DND-41 (cell line): ENCODE measurements around the gene APLF.

ENCODE experiments used
- ATAC-seq: fragments of 200-7000 bp; cut with Tn5 transposase; 3 replicates; pipeline ENCODE4 v1.9.1; 2021; ENCODE audit warnings: low read depth; ENCODE audit not compliant: insufficient read depth
- DNase-seq: peaks from one replicate; pipeline ENCODE4 v3.0.0-alpha.2; 2020
- H2AFZ ChIP-seq: 2 replicates; pipeline ENCODE4 v1.6.0; 2012; ENCODE audit warnings: low read depth, low read length
- H3K27ac ChIP-seq: 2 replicates; pipeline ENCODE4 v1.5.1; 2012; ENCODE audit warnings: low read length, inconsistent platforms
- H3K27me3 ChIP-seq: fragments of 200-600 bp; sonication (generic); 2 replicates; pipeline ENCODE4 v1.6.0; 2012; ENCODE audit warnings: low read length, mild to moderate bottlenecking, inconsistent platforms; ENCODE audit not compliant: insufficient read depth, poor library complexity
- H3K36me3 ChIP-seq: 2 replicates; pipeline ENCODE4 v1.5.1; 2012; ENCODE audit warnings: low read length, inconsistent platforms; ENCODE audit not compliant: insufficient read depth
- H3K4me1 ChIP-seq: 2 replicates; pipeline ENCODE4 v1.5.1; 2012; ENCODE audit warnings: mild to moderate bottlenecking, low read length; ENCODE audit not compliant: insufficient read depth
- H3K4me2 ChIP-seq: 2 replicates; pipeline ENCODE4 v1.6.0; 2012; ENCODE audit warnings: mild to moderate bottlenecking, moderate library complexity, low read length, inconsistent platforms; ENCODE audit not compliant: insufficient read depth
- H3K4me3 ChIP-seq, 2 experiments: fragments of 200-600 bp in 1 of 2; shearing (Covaris generic) in 1 of 2; 2 replicates each; pipeline ENCODE4 v1.5.1; 2012 to 2016; ENCODE audit warnings: inconsistent platforms in 2 of 2, low read length in 2 of 2, mild to moderate bottlenecking in 2 of 2, low read depth in 1 of 2, moderate library complexity in 1 of 2
- H3K79me2 ChIP-seq: 2 replicates; pipeline ENCODE4 v1.6.0; 2012; ENCODE audit warnings: low read length, inconsistent platforms; ENCODE audit not compliant: insufficient read depth
- H3K9ac ChIP-seq: 2 replicates; pipeline ENCODE4 v1.6.0; 2012; ENCODE audit warnings: low read depth, mild to moderate bottlenecking, inconsistent platforms, low read length, moderate library complexity
- H3K9me3 ChIP-seq: 2 replicates; pipeline ENCODE4 v1.5.1; 2012; ENCODE audit warnings: low read length, moderate library complexity, mild to moderate bottlenecking, inconsistent platforms; ENCODE audit not compliant: insufficient read depth, severe bottlenecking
- H4K20me1 ChIP-seq: 2 replicates; pipeline ENCODE4 v1.6.0; 2012; ENCODE audit warnings: low read length; ENCODE audit not compliant: insufficient read depth
- EZH2 ChIP-seq: IDR thresholded peaks from 3 replicates; pipeline ENCODE4 v1.6.1; 2012; ENCODE audit warnings: borderline replicate concordance, low read depth, mild to moderate bottlenecking, moderate library complexity, low read length, inconsistent platforms; ENCODE audit not compliant: severe bottlenecking
- TF ChIP-seq, protein P1 (sequence below): IDR thresholded peaks from 2 replicates; pipeline ENCODE4 v1.5.1; 2012; ENCODE audit warnings: borderline replicate concordance, low read length, moderate library complexity, mild to moderate bottlenecking; ENCODE audit not compliant: poor library complexity, severe bottlenecking; ENCODE audit errors: extremely low read depth

The APLF gene

DNA sequence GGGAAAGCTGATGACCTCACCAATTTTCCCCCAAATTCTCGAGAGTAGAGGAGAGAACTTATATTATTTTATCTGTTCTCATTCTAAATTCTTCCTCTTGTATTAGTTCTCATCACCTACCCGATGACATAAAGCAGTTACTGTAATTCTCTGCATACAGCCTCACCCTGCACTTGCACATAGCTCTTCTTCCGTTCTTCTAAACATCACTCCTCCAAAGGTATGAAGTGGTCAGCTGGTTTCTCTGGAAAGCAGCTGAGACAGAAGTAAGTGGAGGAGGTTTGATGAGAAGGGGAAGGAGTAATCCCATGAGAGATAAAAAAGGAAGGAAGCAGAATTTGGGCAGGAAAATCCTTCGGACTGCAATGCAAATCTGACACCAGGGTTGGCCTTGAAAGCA lies 39.3 kb upstream of the APLF start:
- Histone ChIP-seq H3K9me3 (no peaks in the 10 kb centered on the region), H3K9ac (no peak overlapping the region), H3K27me3 (no peaks in the 10 kb centered on the region), H3K4me3 (no peak overlapping the region), H2AFZ (no peak overlapping the region), H3K4me2 (no peak overlapping the region), H3K4me1 (no peaks in the 10 kb centered on the region; the same call in 1 of the 2 replicates), H3K36me3 (no peaks in the 10 kb centered on the region), H4K20me1 (no peaks in the 10 kb centered on the region), H3K79me2 (no peaks in the 10 kb centered on the region), H3K27ac (no peak overlapping the region)
- DNase-seq = no peak
- TF ChIP-seq EZH2 = no peak
- TF ChIP-seq, protein P1, sequence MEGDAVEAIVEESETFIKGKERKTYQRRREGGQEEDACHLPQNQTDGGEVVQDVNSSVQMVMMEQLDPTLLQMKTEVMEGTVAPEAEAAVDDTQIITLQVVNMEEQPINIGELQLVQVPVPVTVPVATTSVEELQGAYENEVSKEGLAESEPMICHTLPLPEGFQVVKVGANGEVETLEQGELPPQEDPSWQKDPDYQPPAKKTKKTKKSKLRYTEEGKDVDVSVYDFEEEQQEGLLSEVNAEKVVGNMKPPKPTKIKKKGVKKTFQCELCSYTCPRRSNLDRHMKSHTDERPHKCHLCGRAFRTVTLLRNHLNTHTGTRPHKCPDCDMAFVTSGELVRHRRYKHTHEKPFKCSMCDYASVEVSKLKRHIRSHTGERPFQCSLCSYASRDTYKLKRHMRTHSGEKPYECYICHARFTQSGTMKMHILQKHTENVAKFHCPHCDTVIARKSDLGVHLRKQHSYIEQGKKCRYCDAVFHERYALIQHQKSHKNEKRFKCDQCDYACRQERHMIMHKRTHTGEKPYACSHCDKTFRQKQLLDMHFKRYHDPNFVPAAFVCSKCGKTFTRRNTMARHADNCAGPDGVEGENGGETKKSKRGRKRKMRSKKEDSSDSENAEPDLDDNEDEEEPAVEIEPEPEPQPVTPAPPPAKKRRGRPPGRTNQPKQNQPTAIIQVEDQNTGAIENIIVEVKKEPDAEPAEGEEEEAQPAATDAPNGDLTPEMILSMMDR = no peak
- no peak for ATAC-seq

DNA sequence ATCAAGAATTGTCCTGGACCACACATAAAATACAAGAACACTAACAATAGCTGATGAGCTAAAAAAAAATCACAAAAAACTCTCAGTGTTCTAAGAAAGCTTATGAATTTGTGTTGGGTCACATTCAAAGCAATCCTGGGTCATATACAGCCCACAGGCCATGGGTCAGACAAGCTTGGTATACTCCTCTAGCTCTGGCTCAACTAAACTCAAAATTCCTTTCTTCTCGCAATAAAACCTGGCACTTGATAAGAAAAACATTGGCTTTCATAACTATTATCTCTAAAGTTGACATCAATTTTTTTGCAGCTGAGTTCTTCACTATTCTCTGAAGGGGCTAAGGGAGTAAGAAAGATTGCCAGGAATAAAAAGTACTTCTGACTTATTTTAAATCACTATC lies 38.6 kb upstream of the APLF start:
- Histone ChIP-seq H3K4me3 (no peak overlapping the region), H3K27me3 (no peaks in the 10 kb centered on the region), H3K79me2 (no peaks in the 10 kb centered on the region), H4K20me1 (no peaks in the 10 kb centered on the region), H3K4me1 (no peaks in the 10 kb centered on the region; the same call in 1 of the 2 replicates), H3K9me3 (no peaks in the 10 kb centered on the region), H3K36me3 (no peaks in the 10 kb centered on the region), H3K27ac (no peak overlapping the region), H3K9ac (no peak overlapping the region), H2AFZ (no peak overlapping the region), H3K4me2 (no peak overlapping the region)
- no peak for ATAC-seq
- TF ChIP-seq, protein P1 = no peak
- TF ChIP-seq EZH2 = no peak
- DNase-seq = no peak

DNA sequence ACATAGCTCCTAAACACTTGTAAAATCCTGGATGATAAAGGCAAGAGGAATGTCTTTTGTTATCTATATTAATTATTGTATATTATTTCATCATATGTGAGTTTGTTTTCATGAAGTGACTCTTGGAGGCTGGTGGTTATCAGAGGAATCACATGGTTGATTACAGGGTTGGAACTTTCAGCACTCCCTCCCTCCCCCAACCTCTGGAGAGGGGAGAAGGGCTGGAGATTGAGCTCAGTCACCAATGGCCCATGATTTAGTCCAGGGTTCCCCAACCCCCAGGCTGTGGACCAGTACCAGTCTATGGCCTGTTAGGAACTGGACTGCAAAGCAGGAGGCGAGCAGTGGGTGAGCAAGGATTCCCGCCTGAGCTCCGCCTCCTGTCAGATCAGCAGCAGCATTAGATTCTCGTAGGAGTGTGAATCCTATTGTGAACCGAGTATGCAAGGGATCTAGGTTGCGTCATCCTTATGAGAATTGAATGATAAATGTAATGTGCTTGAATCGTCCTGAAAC lies 38.0 kb upstream of the APLF start:
- TF ChIP-seq, protein P1 = no peak
- TF ChIP-seq EZH2 = no peak
- H3K36me3 ChIP-seq = no peaks in the 10 kb centered on the region
- no peak overlapping the region for H3K4me2 ChIP-seq
- no peak for DNase-seq
- H3K9me3 ChIP-seq = no peaks in the 10 kb centered on the region
- no peaks in the 10 kb centered on the region; the same call in 1 of the 2 replicates for H3K4me1 ChIP-seq
- no peak overlapping the region for H2AFZ ChIP-seq
- no peaks in the 10 kb centered on the region for H4K20me1 ChIP-seq
- H3K27me3 ChIP-seq = no peaks in the 10 kb centered on the region
- no peak overlapping the region for H3K4me3 ChIP-seq
- no peak for ATAC-seq
- no peaks in the 10 kb centered on the region for H3K79me2 ChIP-seq
- no peak overlapping the region for H3K27ac ChIP-seq
- H3K9ac ChIP-seq = no peak overlapping the region
